GM23338 (cell line): ENCODE measurements around the gene SLC25A24. TPM values are rescaled to one million over a fixed set of nuclear protein-coding genes. Genes with fewer than 3 reads are reported as not detected.

Source experiments
- ATAC-seq: fragments of 200-7000 bp; cut with Tn5 transposase; 3 replicates; pipeline ENCODE4 v1.9.1; 2020
- DNase-seq: peaks from one replicate; pipeline ENCODE4 v3.0.0-alpha.2; 2015; ENCODE audit warnings: low spot score
- H2AFZ ChIP-seq: fragments of 200-600 bp; sonication (generic); 2 replicates; pipeline ENCODE4 v1.8.0; 2016; ENCODE audit warnings: antibody characterized with exemption, mild to moderate bottlenecking, moderate library complexity
- H3F3A ChIP-seq: fragments of 200-600 bp; sonication (generic); replicated peaks from 2 replicates; pipeline ENCODE4 v1.8.0; 2017; ENCODE audit warnings: antibody characterized with exemption, mixed run types, low read depth
- H3K27ac ChIP-seq: fragments of 200-600 bp; sonication (generic); 2 replicates; pipeline ENCODE4 v1.6.1; 2016; ENCODE audit warnings: low read depth
- H3K27me3 ChIP-seq: fragments of 200-600 bp; sonication (generic); 2 replicates; pipeline ENCODE4 v1.8.0; 2016; ENCODE audit warnings: mild to moderate bottlenecking, mixed run types, moderate library complexity; ENCODE audit not compliant: insufficient read depth
- H3K36me3 ChIP-seq: fragments of 200-600 bp; sonication (generic); 2 replicates; pipeline ENCODE4 v1.8.0; 2016; ENCODE audit warnings: mild to moderate bottlenecking; ENCODE audit not compliant: insufficient read depth
- H3K4me1 ChIP-seq: fragments of 200-600 bp; sonication (generic); 2 replicates; pipeline ENCODE4 v1.8.0; 2016; ENCODE audit warnings: mild to moderate bottlenecking, moderate library complexity; ENCODE audit not compliant: insufficient read depth
- H3K4me2 ChIP-seq: fragments of 200-600 bp; sonication (generic); 2 replicates; pipeline ENCODE4 v1.7.1; 2017; ENCODE audit warnings: mixed run types
- H3K4me3 ChIP-seq: fragments of 200-600 bp; sonication (generic); 2 replicates; pipeline ENCODE4 v1.6.1; 2016; ENCODE audit warnings: mixed run types
- H3K79me2 ChIP-seq: fragments of 200-600 bp; sonication (generic); replicated peaks from 2 replicates; pipeline ENCODE4 v1.8.0; 2017; ENCODE audit warnings: mild to moderate bottlenecking; ENCODE audit not compliant: insufficient read depth
- H3K9me2 ChIP-seq: fragments of 200-600 bp; sonication (generic); 2 replicates; pipeline ENCODE4 v1.8.0; 2017; ENCODE audit not compliant: insufficient read depth
- H4K20me1 ChIP-seq: fragments of 200-600 bp; sonication (generic); replicated peaks from 2 replicates; pipeline ENCODE4 v1.8.0; 2017; ENCODE audit warnings: mild to moderate bottlenecking; ENCODE audit not compliant: insufficient read depth
- H3K27ac Mint-ChIP-seq: 2 replicates; pipeline ENCODE4 v1.8.0; 2020; ENCODE audit warnings: inconsistent platforms, mild to moderate bottlenecking, moderate library complexity, mixed read lengths
- H3K27me3 Mint-ChIP-seq: 3 replicates; pipeline ENCODE4 v1.8.0; 2022; ENCODE audit warnings: low read depth, mild to moderate bottlenecking, moderate library complexity, mixed read lengths, inconsistent platforms; ENCODE audit not compliant: insufficient read depth, poor library complexity
- H3K36me3 Mint-ChIP-seq: 3 replicates; pipeline ENCODE4 v1.8.0; 2021; ENCODE audit warnings: low read depth, mild to moderate bottlenecking, inconsistent platforms, moderate library complexity, mixed read lengths
- H3K4me1 Mint-ChIP-seq: 3 replicates; pipeline ENCODE4 v1.8.0; 2020; ENCODE audit warnings: mild to moderate bottlenecking, inconsistent platforms, mixed read lengths
- H3K4me3 Mint-ChIP-seq: 3 replicates; pipeline ENCODE4 v1.8.0; 2021; ENCODE audit warnings: moderate library complexity, mild to moderate bottlenecking, inconsistent platforms, mixed read lengths
- H3K9me3 Mint-ChIP-seq: 3 replicates; pipeline ENCODE4 v1.8.0; 2020; ENCODE audit warnings: moderate library complexity, mild to moderate bottlenecking, inconsistent platforms, mixed read lengths
- CREB1 ChIP-seq: fragments of 250-450 bp; sonication (Bioruptor Pico); IDR thresholded peaks from 2 replicates; pipeline ENCODE4 v1.5.0; 2020; ENCODE audit warnings: low read depth, mild to moderate bottlenecking, moderate library complexity
- EZH2 ChIP-seq: fragments of 200-600 bp; sonication (generic); IDR thresholded peaks from one replicate; pipeline ENCODE4 v1.8.0; 2017; ENCODE audit warnings: antibody characterized with exemption, mild to moderate bottlenecking, low read depth; ENCODE audit not compliant: unreplicated experiment
- EZH2phosphoT487 ChIP-seq: fragments of 200-600 bp; sonication (generic); IDR thresholded peaks from one replicate; pipeline ENCODE4 v1.8.1; 2018; ENCODE audit warnings: antibody characterized with exemption; ENCODE audit not compliant: unreplicated experiment
- JUNB ChIP-seq: IDR thresholded peaks from one replicate; pipeline ENCODE4 v1.6.1; 2016; ENCODE audit warnings: antibody characterized with exemption; ENCODE audit not compliant: unreplicated experiment
- NANOG ChIP-seq: IDR thresholded peaks from 2 replicates; pipeline ENCODE4 v1.6.1; 2016; ENCODE audit warnings: antibody characterized with exemption, borderline replicate concordance
- POLR2AphosphoS5 ChIP-seq: IDR thresholded peaks from 2 replicates; pipeline ENCODE4 v1.6.1; 2016; ENCODE audit warnings: antibody characterized with exemption, low read depth
- STAT1 ChIP-seq: IDR thresholded peaks from one replicate; pipeline ENCODE4 v1.6.1; 2016; ENCODE audit warnings: antibody characterized with exemption; ENCODE audit not compliant: unreplicated experiment
- ZNF114 ChIP-seq: fragments of 250-450 bp; sonication (Bioruptor Pico); IDR thresholded peaks from 2 replicates; pipeline ENCODE4 v1.5.0; 2020; ENCODE audit warnings: mild to moderate bottlenecking, moderate library complexity
- ZNF331 ChIP-seq: fragments of 250-450 bp; sonication (Bioruptor Pico); IDR thresholded peaks from 2 replicates; pipeline ENCODE4 v1.5.0; 2020; ENCODE audit warnings: low read depth, mild to moderate bottlenecking, moderate library complexity
- polyA plus RNA-seq: library from polyadenylated mRNA; unstranded; fragments of >200 nt; fragmentation: Nextera tagmentation; extraction: Ambion mirVana; gene quantifications from 2 replicates; pipeline ENCODE4 v1.2.1, GENCODE V29; 2016
- total RNA-seq: library from RNA; depleted of rRNA; stranded (reverse); fragments of >200 nt; shearing (Covaris generic); gene quantifications from 2 replicates; pipeline ENCODE4 v1.2.3, GENCODE V29; 2014
- TF ChIP-seq, protein P1 (sequence below): IDR thresholded peaks from one replicate; pipeline ENCODE4 v1.6.1; 2018; ENCODE audit warnings: antibody characterized with exemption; ENCODE audit not compliant: unreplicated experiment
- TF ChIP-seq, protein P2 (sequence below): IDR thresholded peaks from 2 replicates; pipeline ENCODE4 v1.6.1; 2016; ENCODE audit warnings: antibody characterized with exemption
- TF ChIP-seq, protein P3 (sequence below), 2 experiments: fragments of 200-600 bp in 1 of 2; sonication (generic) in 1 of 2; conservative IDR thresholded peaks; 2 replicates each; pipeline versions ENCODE4 v1.5.1 to v1.6.1; 2016 to 2017; ENCODE audit warnings: antibody characterized with exemption in 2 of 2, low read depth in 2 of 2, mild to moderate bottlenecking in 2 of 2, moderate library complexity in 1 of 2
- TF ChIP-seq, protein P4 (sequence below): fragments of 250-450 bp; sonication (Bioruptor Pico); IDR thresholded peaks from 2 replicates; pipeline ENCODE4 v1.5.0; 2020; ENCODE audit warnings: mild to moderate bottlenecking, moderate library complexity

Gene SLC25A24
- total and polyA plus RNA-seq, 2 experiments from 2014 or later, result 17.4 to 46.0 TPM

DNA sequence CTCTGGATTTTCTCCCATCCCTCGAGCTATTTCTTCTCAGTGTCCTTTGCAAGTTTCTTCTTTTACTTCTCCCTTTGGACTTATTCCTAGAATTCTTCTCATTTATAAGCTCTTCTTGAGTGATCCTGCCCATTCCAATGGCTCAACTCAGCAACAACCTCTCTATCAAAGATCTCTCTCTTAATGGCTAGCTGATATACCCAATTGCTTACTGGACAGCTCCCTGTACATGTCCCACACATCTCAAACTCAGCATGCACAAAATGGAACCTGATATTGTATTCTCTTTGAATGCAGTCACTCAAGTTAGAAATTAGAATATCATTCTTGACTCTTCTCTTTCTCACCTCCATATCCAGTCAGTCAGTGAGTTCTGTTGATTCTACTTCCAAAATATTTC is 48.6 kb downstream of the SLC25A24 start:
- H3K4me1 Mint-ChIP-seq, result no peaks in the 10 kb centered on the region
- TF ChIP-seq, protein P1, sequence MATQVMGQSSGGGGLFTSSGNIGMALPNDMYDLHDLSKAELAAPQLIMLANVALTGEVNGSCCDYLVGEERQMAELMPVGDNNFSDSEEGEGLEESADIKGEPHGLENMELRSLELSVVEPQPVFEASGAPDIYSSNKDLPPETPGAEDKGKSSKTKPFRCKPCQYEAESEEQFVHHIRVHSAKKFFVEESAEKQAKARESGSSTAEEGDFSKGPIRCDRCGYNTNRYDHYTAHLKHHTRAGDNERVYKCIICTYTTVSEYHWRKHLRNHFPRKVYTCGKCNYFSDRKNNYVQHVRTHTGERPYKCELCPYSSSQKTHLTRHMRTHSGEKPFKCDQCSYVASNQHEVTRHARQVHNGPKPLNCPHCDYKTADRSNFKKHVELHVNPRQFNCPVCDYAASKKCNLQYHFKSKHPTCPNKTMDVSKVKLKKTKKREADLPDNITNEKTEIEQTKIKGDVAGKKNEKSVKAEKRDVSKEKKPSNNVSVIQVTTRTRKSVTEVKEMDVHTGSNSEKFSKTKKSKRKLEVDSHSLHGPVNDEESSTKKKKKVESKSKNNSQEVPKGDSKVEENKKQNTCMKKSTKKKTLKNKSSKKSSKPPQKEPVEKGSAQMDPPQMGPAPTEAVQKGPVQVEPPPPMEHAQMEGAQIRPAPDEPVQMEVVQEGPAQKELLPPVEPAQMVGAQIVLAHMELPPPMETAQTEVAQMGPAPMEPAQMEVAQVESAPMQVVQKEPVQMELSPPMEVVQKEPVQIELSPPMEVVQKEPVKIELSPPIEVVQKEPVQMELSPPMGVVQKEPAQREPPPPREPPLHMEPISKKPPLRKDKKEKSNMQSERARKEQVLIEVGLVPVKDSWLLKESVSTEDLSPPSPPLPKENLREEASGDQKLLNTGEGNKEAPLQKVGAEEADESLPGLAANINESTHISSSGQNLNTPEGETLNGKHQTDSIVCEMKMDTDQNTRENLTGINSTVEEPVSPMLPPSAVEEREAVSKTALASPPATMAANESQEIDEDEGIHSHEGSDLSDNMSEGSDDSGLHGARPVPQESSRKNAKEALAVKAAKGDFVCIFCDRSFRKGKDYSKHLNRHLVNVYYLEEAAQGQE, result no peak
- TF ChIP-seq ZNF331 (CRISPR knock-in tag) (no peak), CREB1 (CRISPR knock-in tag) (no peak), EZH2phosphoT487 (no peak), ZNF114 (CRISPR knock-in tag) (no peak), NANOG (no peak), EZH2 (no peak), POLR2AphosphoS5 (no peak), STAT1 (no peak), JUNB (no peak)
- TF ChIP-seq, protein P2, sequence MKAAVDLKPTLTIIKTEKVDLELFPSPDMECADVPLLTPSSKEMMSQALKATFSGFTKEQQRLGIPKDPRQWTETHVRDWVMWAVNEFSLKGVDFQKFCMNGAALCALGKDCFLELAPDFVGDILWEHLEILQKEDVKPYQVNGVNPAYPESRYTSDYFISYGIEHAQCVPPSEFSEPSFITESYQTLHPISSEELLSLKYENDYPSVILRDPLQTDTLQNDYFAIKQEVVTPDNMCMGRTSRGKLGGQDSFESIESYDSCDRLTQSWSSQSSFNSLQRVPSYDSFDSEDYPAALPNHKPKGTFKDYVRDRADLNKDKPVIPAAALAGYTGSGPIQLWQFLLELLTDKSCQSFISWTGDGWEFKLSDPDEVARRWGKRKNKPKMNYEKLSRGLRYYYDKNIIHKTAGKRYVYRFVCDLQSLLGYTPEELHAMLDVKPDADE, result no peak
- TF ChIP-seq, protein P3, sequence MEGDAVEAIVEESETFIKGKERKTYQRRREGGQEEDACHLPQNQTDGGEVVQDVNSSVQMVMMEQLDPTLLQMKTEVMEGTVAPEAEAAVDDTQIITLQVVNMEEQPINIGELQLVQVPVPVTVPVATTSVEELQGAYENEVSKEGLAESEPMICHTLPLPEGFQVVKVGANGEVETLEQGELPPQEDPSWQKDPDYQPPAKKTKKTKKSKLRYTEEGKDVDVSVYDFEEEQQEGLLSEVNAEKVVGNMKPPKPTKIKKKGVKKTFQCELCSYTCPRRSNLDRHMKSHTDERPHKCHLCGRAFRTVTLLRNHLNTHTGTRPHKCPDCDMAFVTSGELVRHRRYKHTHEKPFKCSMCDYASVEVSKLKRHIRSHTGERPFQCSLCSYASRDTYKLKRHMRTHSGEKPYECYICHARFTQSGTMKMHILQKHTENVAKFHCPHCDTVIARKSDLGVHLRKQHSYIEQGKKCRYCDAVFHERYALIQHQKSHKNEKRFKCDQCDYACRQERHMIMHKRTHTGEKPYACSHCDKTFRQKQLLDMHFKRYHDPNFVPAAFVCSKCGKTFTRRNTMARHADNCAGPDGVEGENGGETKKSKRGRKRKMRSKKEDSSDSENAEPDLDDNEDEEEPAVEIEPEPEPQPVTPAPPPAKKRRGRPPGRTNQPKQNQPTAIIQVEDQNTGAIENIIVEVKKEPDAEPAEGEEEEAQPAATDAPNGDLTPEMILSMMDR (conservative IDR thresholded peaks at IDR 0.05; ENCODE audit: low read depth in 2 of 2), result no peak
- TF ChIP-seq, protein P4, sequence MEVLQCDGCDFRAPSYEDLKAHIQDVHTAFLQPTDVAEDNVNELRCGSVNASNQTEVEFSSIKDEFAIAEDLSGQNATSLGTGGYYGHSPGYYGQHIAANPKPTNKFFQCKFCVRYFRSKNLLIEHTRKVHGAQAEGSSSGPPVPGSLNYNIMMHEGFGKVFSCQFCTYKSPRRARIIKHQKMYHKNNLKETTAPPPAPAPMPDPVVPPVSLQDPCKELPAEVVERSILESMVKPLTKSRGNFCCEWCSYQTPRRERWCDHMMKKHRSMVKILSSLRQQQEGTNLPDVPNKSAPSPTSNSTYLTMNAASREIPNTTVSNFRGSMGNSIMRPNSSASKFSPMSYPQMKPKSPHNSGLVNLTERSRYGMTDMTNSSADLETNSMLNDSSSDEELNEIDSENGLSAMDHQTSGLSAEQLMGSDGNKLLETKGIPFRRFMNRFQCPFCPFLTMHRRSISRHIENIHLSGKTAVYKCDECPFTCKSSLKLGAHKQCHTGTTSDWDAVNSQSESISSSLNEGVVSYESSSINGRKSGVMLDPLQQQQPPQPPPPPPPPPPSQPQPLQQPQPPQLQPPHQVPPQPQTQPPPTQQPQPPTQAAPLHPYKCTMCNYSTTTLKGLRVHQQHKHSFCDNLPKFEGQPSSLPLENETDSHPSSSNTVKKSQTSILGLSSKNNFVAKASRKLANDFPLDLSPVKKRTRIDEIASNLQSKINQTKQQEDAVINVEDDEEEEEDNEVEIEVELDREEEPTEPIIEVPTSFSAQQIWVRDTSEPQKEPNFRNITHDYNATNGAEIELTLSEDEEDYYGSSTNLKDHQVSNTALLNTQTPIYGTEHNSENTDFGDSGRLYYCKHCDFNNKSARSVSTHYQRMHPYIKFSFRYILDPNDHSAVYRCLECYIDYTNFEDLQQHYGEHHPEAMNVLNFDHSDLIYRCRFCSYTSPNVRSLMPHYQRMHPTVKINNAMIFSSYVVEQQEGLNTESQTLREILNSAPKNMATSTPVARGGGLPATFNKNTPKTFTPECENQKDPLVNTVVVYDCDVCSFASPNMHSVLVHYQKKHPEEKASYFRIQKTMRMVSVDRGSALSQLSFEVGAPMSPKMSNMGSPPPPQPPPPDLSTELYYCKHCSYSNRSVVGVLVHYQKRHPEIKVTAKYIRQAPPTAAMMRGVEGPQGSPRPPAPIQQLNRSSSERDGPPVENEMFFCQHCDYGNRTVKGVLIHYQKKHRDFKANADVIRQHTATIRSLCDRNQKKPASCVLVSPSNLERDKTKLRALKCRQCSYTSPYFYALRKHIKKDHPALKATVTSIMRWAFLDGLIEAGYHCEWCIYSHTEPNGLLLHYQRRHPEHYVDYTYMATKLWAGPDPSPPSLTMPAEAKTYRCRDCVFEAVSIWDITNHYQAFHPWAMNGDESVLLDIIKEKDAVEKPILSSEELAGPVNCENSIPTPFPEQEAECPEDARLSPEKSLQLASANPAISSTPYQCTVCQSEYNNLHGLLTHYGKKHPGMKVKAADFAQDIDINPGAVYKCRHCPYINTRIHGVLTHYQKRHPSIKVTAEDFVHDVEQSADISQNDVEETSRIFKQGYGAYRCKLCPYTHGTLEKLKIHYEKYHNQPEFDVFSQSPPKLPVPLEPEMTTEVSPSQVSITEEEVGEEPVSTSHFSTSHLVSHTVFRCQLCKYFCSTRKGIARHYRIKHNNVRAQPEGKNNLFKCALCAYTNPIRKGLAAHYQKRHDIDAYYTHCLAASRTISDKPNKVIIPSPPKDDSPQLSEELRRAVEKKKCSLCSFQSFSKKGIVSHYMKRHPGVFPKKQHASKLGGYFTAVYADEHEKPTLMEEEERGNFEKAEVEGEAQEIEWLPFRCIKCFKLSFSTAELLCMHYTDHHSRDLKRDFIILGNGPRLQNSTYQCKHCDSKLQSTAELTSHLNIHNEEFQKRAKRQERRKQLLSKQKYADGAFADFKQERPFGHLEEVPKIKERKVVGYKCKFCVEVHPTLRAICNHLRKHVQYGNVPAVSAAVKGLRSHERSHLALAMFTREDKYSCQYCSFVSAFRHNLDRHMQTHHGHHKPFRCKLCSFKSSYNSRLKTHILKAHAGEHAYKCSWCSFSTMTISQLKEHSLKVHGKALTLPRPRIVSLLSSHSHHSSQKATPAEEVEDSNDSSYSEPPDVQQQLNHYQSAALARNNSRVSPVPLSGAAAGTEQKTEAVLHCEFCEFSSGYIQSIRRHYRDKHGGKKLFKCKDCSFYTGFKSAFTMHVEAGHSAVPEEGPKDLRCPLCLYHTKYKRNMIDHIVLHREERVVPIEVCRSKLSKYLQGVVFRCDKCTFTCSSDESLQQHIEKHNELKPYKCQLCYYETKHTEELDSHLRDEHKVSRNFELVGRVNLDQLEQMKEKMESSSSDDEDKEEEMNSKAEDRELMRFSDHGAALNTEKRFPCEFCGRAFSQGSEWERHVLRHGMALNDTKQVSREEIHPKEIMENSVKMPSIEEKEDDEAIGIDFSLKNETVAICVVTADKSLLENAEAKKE, result no peak

More for the DNA sequence above, 48.6 kb downstream of the SLC25A24 start:
- Histone ChIP-seq H3K4me2 (no peak overlapping the region), H3K79me2 (no peaks in the 10 kb centered on the region), H3K4me3 (no peak overlapping the region), H3K4me1 (no peaks in the 10 kb centered on the region), H2AFZ (no peak overlapping the region), H3K36me3 (no peaks in the 10 kb centered on the region; the same call in 1 of the 2 replicates), H3K27ac (no peak overlapping the region), H4K20me1 (no peaks in the 10 kb centered on the region), H3K27me3 (no peaks in the 10 kb centered on the region), H3K9me2 (no peaks in the 10 kb centered on the region), H3F3A (no peaks in the 10 kb centered on the region)
- Mint-ChIP-seq H3K27ac (no peak overlapping the region), H3K36me3 (peaks cover 41% of the 10 kb centered on the region), H3K4me3 (no peak overlapping the region), H3K9me3 (no peaks in the 10 kb centered on the region), H3K27me3 (no peaks in the 10 kb centered on the region)
- ATAC-seq (no peak), DNase-seq (no peak)
